Astrocyte of the cerebellum (primary cell): ENCODE measurements around the gene IWS1.
"Not testable (repeated sequence)": the region's sequence is repeated elsewhere in the genome, so short reads cannot be mapped to it uniquely, and the experiment has no call there.

Source experiments
- DNase-seq: peaks from one replicate; pipeline ENCODE4 v3.0.0-alpha.2; 2011; ENCODE audit warnings: low read depth
- H3K4me3 ChIP-seq: 2 replicates; pipeline ENCODE4 v1.5.1; 2011; ENCODE audit warnings: mild to moderate bottlenecking, low read depth, low read length, moderate library complexity
- CTCF ChIP-seq: IDR thresholded peaks from 2 replicates; pipeline ENCODE4 v1.5.1; 2012; ENCODE audit warnings: low read length, low read depth, moderate library complexity, mild to moderate bottlenecking; ENCODE audit errors: missing control alignments
- in situ Hi-C: cut with HindIII; loops from 2 replicates; pipeline ENCODE4 v1.10.0; 2017; ENCODE audit warnings: low sequenced_read_pairs

Gene IWS1

DNA sequence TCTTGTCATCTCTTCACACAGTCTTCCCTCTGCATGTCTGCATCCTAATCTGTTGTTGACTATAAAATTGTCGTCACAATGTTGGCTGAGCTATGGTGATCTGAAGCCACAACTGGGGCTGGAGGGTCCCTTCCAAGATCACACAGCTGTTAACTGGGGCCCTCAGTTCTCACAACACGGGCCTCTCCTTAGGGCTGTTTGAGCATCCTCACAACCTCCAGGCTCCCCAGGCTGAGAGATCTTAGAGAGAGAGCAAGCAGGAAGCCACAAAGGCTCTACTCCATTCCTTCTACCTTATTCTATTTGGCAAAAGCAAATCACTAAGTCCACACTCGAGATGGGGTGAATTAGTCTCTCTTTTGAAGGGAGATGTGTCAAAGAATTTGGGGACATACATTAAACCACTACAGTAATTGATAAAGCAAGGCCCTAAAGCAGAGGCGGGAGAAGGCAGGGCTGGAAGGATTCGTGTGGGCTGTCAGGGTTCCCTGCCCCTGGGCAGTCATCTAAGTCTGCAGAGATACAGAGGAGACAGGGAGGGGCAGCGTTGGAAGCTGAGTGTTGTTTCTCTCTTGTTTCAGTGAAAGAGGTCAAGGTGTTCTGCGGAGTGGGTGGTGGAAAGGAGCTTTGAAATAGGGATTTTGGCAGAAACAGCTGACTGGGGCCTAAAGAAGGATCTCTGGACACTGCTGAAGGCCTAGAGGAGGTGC is 25.1 kb upstream of the IWS1 start:
- no peak for TF ChIP-seq CTCF
- in situ Hi-C loops: no loop called here
- no peak overlapping the region for H3K4me3 ChIP-seq
- DNase-seq: no peak

DNA sequence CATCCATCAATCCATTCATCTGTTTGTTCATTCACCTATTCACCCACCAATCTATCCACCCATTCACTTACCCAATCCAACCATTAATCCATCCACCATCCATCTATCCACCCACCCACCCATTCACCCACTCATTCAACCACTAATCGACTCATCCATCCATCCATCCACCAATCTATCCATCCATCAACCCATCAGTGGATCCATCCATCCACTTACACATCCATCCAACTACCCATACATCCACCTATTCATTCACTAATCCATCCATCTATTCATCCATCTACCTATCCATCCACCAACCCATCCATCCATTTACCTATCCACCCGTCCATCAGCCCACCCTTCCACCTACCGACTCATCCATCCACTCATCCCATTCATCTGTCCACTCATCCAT is 20.5 kb upstream of the IWS1 start:
- in situ Hi-C loops: no loop called here
- H3K4me3 ChIP-seq: no peak overlapping the region
- no peak for TF ChIP-seq CTCF
- DNase-seq: no peak

DNA sequence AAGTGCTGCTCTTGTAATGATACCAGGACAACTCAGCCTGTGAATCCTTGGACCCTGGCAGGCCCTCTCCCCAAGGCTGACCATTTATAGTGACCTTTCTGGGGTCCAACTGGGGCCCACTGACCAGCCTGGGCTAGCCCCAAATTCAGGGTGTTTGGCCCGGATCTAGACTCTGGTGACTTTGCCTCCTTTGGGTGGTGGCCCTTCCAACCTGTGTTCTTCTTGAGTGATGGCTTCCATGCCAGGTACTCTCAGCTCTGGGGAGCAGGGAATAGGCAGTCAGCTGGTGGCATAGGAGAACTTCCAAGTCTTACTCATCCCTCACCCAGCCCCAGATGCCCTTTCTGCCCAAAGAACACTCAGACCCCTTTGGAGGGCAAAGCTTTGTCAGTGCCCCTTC is 19.5 kb upstream of the IWS1 start:
- TF ChIP-seq CTCF: no peak
- in situ Hi-C loops: no loop called here
- DNase-seq: no peak
- no peak overlapping the region for H3K4me3 ChIP-seq

- no peak overlapping the region for H3K4me3 ChIP-seq
- in situ Hi-C loops: no loop called here
- TF ChIP-seq CTCF: no peak
- no peak for DNase-seq
Measured at GRCh38 chr2:127545189-127545588, 18.9 kb upstream of the IWS1 start.

DNA sequence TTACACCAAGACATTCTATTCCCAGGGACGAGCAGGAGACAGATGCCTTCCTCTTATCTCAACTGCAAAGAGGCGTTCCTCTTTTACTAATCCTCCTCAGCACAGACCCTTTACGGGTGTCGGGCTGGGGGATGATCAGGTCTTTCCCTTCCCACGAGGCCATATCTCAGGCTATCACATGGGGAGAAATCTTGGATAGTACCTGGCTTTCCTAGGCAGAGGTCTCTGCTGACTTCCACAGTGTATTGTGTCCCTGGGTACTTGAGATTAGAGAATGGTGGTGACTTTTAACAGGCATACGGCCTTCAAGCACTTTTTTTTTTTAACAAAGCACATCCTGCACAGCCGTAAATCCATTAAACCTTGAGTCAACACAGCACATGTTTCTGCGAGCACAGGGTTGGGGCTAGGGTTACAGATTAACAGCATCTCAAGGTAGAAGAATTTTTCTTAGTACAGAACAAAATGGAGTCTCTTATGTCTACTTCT is 16.8 kb upstream of the IWS1 start:
- in situ Hi-C loops, DNase-seq: not testable (repeated sequence)

GRCh38 chr2:127542231-127542630 is 15.9 kb upstream of the IWS1 start:
- TF ChIP-seq CTCF: no peak
- H3K4me3 ChIP-seq: no peak overlapping the region
- DNase-seq: no peak
- in situ Hi-C loops: no loop called here

More for the DNA sequence above, 16.8 kb upstream of the IWS1 start:
- H3K4me3 ChIP-seq: not testable (repeated sequence)

DNA sequence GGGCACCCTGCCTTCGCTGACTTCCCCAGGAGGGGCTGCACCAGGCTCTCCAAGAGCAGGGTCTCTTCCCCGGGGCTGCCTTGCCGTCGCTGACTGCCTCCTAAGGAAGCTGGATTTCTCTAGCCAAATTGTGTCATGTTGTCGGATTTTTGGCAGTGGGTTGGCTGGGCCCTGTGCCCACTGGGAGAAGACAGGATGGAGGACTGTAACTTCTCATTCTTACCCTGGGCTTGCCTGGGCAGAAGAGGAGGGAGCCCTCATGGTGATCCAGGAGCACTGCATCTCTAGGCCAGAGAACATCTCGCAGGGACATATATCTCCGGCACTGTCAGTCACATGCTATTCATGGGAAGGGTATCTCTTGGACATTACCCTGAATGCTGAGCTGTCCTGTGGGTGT is 15.5 kb upstream of the IWS1 start:
- DNase-seq: no peak
- in situ Hi-C loops: no loop called here
- H3K4me3 ChIP-seq: no peak overlapping the region
- TF ChIP-seq CTCF: no peak
